ENCODE data around the gene SCAMP3.

SCAMP3 gene

DNA sequence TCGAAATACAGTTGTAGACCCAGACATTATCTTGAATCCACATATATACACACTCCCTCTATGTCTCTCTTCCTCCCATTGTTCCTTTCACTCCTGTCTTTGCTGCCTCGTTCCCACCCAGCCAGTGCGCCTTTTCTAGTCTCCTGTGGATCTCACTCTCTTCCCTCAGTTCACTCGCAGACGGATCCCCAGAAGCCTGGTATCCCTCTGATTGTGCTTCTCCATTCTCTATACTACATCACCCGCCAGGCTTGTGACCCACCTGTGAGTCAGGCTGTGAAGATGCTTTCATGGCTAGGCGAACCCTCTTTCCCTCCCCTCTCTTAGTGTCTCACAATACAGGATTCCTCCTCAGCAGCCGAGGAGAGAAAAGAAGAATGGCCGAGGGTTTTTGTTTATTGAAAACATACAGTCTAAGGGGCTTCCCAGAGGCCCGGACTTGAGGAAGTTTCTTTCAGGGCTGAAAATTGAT, 16.6 kb upstream of the SCAMP3 start:
- CTCF ChIA-PET: interaction anchor here (1.1 to 4.5 kb wide), 9 partner anchors 11 to 370 kb away, joined by 3 to 30 read pairs (median 4); partner anchors contain the start of genes FDPS and THBS3
- no peak for DNase-seq (ENCODE audit: low read depth, low spot score)
- H3K4me3 ChIP-seq (ENCODE audit: low read depth, low read length): no peak overlapping the region
- POLR2A ChIA-PET: interaction anchor here (1.0 to 1.2 kb wide), 2 partner anchors 17 to 45 kb away, joined by 3 read pairs; partner anchors contain the start of gene SCAMP3
- TF ChIP-seq, protein P1, sequence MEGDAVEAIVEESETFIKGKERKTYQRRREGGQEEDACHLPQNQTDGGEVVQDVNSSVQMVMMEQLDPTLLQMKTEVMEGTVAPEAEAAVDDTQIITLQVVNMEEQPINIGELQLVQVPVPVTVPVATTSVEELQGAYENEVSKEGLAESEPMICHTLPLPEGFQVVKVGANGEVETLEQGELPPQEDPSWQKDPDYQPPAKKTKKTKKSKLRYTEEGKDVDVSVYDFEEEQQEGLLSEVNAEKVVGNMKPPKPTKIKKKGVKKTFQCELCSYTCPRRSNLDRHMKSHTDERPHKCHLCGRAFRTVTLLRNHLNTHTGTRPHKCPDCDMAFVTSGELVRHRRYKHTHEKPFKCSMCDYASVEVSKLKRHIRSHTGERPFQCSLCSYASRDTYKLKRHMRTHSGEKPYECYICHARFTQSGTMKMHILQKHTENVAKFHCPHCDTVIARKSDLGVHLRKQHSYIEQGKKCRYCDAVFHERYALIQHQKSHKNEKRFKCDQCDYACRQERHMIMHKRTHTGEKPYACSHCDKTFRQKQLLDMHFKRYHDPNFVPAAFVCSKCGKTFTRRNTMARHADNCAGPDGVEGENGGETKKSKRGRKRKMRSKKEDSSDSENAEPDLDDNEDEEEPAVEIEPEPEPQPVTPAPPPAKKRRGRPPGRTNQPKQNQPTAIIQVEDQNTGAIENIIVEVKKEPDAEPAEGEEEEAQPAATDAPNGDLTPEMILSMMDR (IDR thresholded peaks at IDR 0.05; ENCODE audit: insufficient read depth, low read length, missing control alignments): no peak

DNA sequence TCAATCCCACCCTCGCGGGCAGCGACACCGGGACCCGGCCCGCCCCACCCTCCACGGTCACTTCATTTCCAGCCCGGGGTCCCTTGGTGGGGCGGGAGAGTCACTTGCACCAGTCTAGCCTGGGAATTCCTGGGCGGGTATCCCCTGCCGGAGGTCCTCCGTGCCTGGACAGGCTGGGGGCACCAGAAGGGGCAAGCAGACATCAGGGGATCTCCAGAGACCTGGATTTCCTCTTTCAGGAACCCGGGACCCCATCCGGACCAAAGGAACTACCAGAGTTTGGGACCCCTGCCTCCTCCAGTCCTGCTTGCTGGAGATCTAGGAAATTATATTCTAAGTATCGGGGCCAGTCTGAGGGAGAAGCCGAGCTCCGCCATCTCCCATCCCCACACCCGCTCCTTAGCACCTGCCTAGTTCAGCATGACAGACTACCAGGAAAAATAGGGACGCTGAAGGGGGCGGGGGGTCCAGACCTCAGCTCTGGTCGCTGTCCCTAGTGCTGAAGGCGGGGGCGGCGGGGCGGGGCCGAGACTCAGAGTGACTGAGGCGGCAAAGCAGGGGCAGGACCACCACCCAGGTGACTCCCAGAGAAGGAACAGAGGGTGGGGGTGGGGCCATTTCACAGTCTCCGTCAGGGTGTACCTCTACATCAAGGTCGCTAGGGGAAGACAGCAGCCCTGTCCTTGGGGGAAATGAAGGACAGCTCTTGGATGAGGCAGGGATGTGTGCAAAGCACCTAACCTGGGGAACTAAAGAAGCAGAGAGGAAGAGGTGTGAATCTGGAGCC, 15.9 kb upstream of the SCAMP3 start:
- POLR2A ChIA-PET: interaction anchor here (1.0 to 1.2 kb wide), 2 partner anchors 16 to 46 kb away, joined by 3 read pairs; partner anchors contain the start of gene SCAMP3
- CTCF ChIA-PET: interaction anchor here (1.1 to 4.5 kb wide), 9 partner anchors 12 to 370 kb away, joined by 3 to 30 read pairs (median 4); partner anchors contain the start of genes FDPS and THBS3
- peak overlapping the region; percentile 74 for H3K4me3 ChIP-seq (ENCODE audit: low read depth, low read length)

DNA sequence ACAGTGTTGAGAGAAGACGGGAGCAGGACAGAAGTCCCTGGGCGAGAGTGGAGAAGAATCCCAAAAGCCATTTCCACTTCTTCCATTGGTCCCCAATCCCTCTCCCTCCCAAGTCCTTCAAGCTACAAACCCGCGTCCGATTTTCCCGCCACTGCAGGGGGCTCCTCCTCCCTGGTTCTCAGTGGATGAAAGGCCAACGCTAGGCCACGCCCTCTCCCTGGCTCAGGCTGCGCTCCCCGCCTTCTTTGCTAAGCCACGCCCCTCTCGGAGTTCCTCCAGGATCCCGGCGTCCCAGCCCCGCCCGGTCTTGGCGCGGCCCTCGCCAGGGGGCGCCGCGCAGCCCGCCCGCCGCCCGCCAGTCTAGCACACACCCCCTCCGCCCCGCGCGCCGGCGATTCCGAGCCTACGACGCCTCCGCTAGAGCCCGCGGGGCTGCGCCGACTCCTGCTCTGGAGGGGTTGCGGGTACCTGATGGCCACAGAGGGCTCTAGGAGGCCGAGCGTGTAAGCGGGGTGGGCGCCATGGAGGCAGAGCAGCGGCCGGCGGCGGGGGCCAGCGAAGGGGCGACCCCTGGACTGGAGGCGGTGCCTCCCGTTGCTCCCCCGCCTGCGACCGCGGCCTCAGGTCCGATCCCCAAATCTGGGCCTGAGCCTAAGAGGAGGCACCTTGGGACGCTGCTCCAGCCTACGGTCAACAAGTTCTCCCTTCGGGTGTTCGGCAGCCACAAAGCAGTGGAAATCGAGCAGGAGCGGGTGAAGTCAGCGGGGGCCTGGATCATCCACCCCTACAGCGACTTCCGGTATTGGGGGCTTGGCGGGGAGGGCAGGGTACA, 15.1 kb upstream of the SCAMP3 start, which contains the start of gene HCN3:
HCN3 (plus strand) TSS at position 394 of the 832 bp plus-strand sequence; CDS start at position 522, 128 bp downstream.
- ChIA-PET CTCF (interaction anchor here (0.6 to 9.6 kb wide), 22 partner anchors 9 to 374 kb away, joined by 3 to 112 read pairs (median 4); partner anchors contain the start of genes ENTREP3, FDPS and THBS3), POLR2A (interaction anchor here (0.6 to 1.2 kb wide), 3 partner anchors 10 to 46 kb away, joined by 3 to 4 read pairs (median 3); partner anchors contain the start of gene SCAMP3)
- peak; percentile 49 for DNase-seq (ENCODE audit: low read depth, low spot score)
- peak within 1 kb of the TSS; percentile 74 for H3K4me3 ChIP-seq (ENCODE audit: low read depth, low read length)
- TF ChIP-seq, protein P1 (IDR thresholded peaks at IDR 0.05; ENCODE audit: insufficient read depth, low read length, missing control alignments): peak; percentile 57

More for the DNA sequence above, 15.9 kb upstream of the SCAMP3 start:
- DNase-seq (ENCODE audit: low read depth, low spot score): no peak
- TF ChIP-seq, protein P1 (IDR thresholded peaks at IDR 0.05; ENCODE audit: insufficient read depth, low read length, missing control alignments): peak; percentile 36

DNA sequence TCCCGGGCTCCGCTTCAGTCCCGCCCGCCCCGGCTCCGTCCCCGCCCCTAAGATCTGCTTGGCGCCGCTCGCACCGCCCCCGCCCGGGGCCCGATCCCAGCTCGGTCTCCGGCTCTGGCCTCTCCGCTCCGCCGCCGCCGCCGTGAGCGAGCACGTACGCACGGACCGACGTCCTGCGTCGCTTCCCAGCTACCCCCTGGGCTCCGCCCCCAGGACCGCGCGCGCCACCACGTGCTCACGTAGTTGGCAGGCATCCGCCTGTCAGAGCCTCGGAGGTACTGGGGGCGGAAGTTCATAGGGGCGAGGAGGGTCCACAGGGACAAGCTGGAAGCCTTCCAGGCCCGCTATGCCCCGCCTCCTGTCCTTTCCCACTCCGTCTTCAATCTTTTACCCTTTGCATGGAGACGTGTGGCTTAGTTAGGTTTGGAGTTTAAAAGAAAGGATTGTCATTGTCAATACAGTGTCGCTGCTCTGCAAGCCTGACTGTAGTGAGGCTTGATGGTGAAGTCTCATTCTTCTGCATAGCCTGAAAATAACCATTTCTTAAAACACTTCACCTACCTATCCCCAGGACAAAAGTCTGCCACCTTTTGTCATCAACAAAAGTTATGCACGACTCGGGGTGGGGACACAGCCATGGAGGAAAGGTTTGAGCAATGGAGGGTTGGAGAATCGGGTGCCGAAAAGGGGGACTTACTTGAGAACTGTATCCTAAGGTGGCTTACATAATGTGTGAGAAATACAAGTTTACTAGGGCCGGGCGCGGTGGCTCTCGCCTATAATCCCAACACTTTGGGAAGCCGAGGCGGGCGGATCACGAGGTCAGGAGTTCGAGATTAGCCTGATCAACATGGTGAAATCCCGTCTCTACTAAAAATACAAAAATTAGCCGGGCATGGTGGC, 11.4 kb upstream of the SCAMP3 start, which contains the start of gene CLK2:
CLK2 (minus strand) TSS at position 162 of the 903 bp plus-strand sequence. CDS start 2,527 bp downstream, outside the sequence.
- ChIA-PET POLR2A (interaction anchor here (0.6 to 2.0 kb wide), 7 partner anchors 10 to 51 kb away, joined by 3 to 13 read pairs (median 6); partner anchors contain the start of genes RUSC1 and SCAMP3), CTCF (interaction anchor here (0.6 to 9.6 kb wide), 9 partner anchors 8 to 716 kb away, joined by 3 to 112 read pairs (median 3); partner anchors contain the start of genes ENTREP3 and KRTCAP2)
- no peak for DNase-seq (ENCODE audit: low read depth, low spot score)
- TF ChIP-seq, protein P1 (IDR thresholded peaks at IDR 0.05; ENCODE audit: insufficient read depth, low read length, missing control alignments): no peak
- H3K4me3 ChIP-seq (ENCODE audit: low read depth, low read length): peak within 1 kb of the TSS; percentile 80
